Right renal pelvis (tissue), 4 donors: ENCODE data around the gene SORL1. TPM values are rescaled to one million over a fixed set of nuclear protein-coding genes. Genes with fewer than 3 reads are reported as not detected.
A peak's percentile ranks its signal among the peaks of the same experiment; 100 is the strongest.

Source experiments
- DNase-seq, 4 donors: peaks; one replicate each; pipeline ENCODE4 v3.0.0-alpha.2; 2013; ENCODE audit warnings: low read depth in 4 of 4, low spot score in 3 of 4, missing footprints in 1 of 4
- polyA plus RNA-seq, 4 donors: library from polyadenylated mRNA; unstranded; fragments of 120-200 nt; gene quantifications; one replicate each; pipeline ENCODE4 v1.2.1, GENCODE V29; 2013; ENCODE audit not compliant: insufficient read length in 4 of 4

Gene SORL1
- polyA plus RNA-seq, 4 donors, result 34.3 to 63.0 (median 35.5) TPM

GRCh38 chr11:121648306-121648705 is 196.2 kb downstream of the SORL1 start:
- DNase-seq, result no peak

GRCh38 chr11:121649798-121650197 is 197.7 kb downstream of the SORL1 start:
- no peak for DNase-seq

- no peak for DNase-seq
Measured at GRCh38 chr11:121650351-121651256, 198.5 kb downstream of the SORL1 start.

- no peak for DNase-seq
Measured at GRCh38 chr11:121651257-121651605, 199.1 kb downstream of the SORL1 start.

GRCh38 chr11:121652971-121653370 is 200.9 kb downstream of the SORL1 start:
- peak in 2 of 4 donors; percentile 42 to 50 for DNase-seq

DNA sequence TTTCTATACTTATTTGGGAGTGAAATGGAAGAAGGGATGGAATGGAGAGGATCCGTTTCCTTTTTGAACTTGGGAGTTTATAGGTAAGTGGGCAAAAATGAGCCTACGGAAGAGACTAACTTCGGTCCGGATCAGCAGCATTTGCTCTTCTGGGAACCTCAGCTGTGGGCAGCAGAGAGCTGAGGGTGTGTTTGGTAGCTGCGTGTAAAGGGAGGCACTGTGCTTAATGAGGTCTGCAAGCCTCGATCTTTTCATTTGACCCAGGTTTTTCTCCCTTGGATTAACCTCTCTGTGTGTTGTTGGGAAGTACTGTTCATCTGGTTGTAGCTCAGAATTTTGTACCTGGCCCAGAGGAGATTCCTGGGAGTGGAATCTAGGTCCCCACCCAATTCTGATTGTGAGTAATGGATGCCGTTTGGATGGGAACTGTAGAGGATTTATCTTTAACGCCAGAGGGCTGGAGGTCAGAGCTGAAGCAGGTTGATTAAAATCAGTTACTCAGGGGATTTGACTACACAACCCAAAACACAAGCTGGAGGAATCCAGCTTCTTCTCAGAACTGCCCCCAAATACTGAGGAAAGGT is 202.2 kb downstream of the SORL1 start:
- no peak for DNase-seq

GRCh38 chr11:121654843-121655536 is 202.9 kb downstream of the SORL1 start:
- DNase-seq, result no peak

- peak; percentile 79 to 88 (median 83) for DNase-seq
Measured at GRCh38 chr11:121655537-121656327, 203.6 kb downstream of the SORL1 start.

DNA sequence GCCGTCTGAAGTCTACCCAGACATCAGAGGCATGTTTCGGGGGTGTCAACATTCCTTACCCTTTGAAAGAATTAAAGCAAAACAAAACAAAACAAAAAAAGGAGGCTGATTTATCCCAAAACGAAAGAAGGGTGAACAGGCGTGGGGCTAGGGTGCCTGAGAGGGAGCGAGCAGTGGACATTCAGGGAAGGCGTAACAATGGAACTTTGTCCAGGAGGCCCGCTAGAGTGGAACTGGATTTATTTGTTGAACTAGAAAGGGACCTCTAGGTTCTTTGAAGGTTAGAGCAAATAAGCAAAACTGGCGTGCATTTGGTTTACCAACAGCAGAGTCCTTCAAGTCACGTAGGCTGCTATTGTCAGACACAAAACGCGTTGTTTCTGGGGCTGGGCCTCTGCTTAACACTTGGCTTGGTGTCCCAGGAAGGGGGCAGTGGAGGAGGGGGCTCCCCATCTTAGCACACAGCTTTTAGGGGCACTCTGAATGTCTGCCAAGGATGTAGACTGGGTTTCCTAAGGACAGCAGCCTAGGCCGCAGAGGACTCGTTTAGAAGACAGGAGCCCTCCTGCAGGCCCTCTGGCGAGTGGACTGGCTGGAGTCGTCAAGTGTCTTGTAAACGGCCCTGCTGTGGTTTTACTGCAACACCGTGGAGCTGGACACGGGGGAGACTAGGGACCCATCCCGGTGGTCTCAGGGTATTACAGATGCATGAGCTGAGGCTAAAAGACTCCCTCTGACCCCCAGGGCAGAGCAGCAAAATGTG is 204.4 kb downstream of the SORL1 start:
- DNase-seq, result peak in 1 of 4 donors; percentile 61

GRCh38 chr11:121657146-121657545 is 205.0 kb downstream of the SORL1 start:
- DNase-seq, result no peak

GRCh38 chr11:121659811-121660210 is 207.7 kb downstream of the SORL1 start:
- DNase-seq, result no peak

DNA sequence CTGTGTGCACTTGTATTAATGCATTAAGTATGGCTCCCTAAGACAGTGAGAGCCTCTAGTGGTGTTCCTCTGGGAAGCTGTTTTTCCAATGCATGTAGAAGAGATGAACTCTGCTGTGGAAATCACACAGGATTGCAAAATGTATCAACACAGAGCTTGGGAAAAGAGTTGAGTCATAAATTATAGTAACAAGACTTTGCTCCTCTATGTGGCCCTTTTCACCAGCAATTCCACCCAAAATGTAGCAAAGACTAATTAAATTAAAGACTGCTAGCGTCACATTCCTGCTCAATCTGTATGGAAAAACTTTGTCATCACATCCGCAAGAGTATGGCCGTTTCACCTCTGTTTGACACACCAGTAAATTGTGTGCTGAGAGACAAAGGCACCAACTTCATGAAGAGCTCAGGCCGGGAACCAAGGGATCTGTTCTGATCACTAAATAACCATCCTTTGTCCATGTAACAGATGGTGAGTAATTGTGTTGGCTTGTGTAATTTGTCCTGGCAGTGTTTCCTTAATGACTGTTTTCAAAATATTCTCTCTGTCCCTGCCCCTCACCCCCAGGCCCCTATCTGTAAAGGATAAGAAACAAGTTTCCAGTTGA is 209.9 kb downstream of the SORL1 start:
- DNase-seq, result no peak

DNA sequence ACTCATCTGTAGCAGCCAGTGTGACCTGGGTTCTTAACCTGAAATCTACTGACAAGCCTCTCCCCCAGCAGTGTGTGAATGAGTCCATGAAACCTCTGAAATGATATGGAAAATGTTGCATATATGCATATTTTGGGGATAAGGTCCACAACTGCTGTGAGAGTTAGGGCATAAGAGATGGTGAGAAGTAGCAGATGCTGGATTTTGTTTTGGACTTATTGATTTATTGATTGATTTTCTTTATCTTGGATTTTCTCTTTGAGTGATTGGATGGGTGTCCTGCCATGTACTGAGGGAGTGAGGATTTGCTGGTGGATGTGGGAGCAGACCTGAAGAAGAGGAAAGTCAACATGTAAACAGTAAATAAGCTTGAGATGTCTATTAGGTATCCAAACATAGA is 212.0 kb downstream of the SORL1 start:
- no peak for DNase-seq

GRCh38 chr11:121665206-121665838 is 213.2 kb downstream of the SORL1 start:
- no peak for DNase-seq

DNA sequence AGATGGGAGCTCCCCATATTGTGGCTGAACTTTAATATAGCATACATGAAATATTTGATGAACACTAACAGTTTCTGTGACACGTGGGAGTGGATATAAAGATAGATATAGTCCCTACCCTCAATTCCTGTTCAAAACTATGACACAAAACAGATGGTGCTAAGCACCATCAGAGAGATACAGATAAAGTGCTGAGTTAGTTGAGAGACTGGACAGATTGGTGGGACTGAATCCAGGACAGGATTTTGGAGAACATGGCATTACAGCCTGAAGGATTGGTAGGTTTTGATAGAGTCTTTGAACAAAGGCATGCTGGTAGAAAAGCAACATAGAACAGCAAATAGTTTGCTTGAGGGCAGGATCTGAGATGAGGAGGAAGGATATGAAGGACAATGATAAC is 215.7 kb downstream of the SORL1 start:
- no peak for DNase-seq

- DNase-seq, result no peak
Measured at GRCh38 chr11:121669422-121669821, 217.3 kb downstream of the SORL1 start.

DNA sequence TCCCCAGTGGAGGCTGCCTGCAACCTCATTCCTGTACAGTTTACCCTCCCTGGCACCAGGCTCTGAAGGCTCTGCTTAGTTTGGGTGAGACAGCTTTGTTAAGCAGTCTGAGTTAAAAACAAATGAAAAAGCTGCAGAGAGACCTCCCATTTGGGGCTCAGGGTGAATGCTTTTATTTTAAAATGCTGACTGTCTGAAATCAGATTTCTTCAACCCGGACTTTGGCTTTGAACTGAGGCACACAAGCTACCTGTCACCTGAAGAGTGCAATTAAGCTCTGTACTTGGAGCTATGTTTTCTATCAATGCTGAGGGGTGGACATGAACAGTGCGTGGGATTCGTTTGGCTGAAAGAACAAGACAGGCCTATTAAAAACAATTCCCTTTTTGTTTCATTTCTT is 218.2 kb downstream of the SORL1 start:
- DNase-seq, result no peak

DNA sequence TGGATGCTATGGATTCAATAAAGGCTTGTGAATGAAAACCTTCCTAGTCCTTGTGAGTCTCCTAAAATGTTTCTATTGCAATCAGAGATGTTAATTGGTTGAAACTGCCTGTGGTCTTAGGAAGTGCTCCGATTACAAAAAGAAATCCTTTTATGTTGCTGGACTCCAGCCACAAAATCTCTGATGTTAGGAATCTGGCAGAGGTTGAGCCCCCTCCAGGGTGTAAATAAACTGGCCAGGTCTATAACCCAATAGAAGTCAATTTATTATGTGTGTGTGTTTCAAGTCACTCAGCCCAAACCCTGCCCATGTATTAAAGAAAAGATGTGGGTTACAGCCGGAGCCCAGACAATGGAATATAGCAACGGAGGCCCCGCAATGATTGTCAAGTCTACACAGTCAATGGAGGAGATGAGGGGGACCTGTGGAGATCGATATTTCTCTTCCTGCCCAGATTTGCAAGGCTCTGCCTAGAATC is 218.7 kb downstream of the SORL1 start:
- DNase-seq, result peak in 1 of 4 donors; percentile 50
